HepG2 (cell line): ENCODE measurements around the gene GLOD4.

Experiments
- BCL6 ChIP-seq: IDR thresholded peaks from 2 replicates; pipeline ENCODE4 v1.6.1; 2016; ENCODE audit warnings: missing genetic modification reagents, missing compliant biosample characterization
- EZH2 ChIP-seq: conservative IDR thresholded peaks from 2 replicates; pipeline ENCODE4 v1.6.1; 2012; ENCODE audit warnings: mild to moderate bottlenecking, low read depth, low read length, moderate library complexity
- ZNF510 ChIP-seq: sonication (generic); formaldehyde crosslinking; IDR thresholded peaks from 2 replicates; pipeline ENCODE4 v1.4.0; 2020; ENCODE audit warnings: low read depth, mild to moderate bottlenecking, missing genetic modification reagents
- TF ChIP-seq, protein P1 (sequence below): sonication (generic); formaldehyde crosslinking; IDR thresholded peaks from 2 replicates; pipeline ENCODE4 v1.5.0; 2020; ENCODE audit warnings: mild to moderate bottlenecking, missing genetic modification reagents, moderate library complexity

GRCh38 chr17:773467-774312 is 8.4 kb downstream of the GLOD4 start:
- no peak for TF ChIP-seq EZH2
- TF ChIP-seq, protein P1, sequence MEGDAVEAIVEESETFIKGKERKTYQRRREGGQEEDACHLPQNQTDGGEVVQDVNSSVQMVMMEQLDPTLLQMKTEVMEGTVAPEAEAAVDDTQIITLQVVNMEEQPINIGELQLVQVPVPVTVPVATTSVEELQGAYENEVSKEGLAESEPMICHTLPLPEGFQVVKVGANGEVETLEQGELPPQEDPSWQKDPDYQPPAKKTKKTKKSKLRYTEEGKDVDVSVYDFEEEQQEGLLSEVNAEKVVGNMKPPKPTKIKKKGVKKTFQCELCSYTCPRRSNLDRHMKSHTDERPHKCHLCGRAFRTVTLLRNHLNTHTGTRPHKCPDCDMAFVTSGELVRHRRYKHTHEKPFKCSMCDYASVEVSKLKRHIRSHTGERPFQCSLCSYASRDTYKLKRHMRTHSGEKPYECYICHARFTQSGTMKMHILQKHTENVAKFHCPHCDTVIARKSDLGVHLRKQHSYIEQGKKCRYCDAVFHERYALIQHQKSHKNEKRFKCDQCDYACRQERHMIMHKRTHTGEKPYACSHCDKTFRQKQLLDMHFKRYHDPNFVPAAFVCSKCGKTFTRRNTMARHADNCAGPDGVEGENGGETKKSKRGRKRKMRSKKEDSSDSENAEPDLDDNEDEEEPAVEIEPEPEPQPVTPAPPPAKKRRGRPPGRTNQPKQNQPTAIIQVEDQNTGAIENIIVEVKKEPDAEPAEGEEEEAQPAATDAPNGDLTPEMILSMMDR (CRISPR knock-in tag): no peak
- no peak for TF ChIP-seq ZNF510 (CRISPR knock-in tag)
- no peak for TF ChIP-seq BCL6 (CRISPR knock-in tag)
